CD4-positive, alpha-beta T cell treated with Interleukin-6 at 100 ng/mL for 8 hours (primary cell): ENCODE results near the gene KCNH4.
A peak's percentile ranks its signal among the peaks of the same experiment; 100 is the strongest.
"Not testable (repeated sequence)": the region's sequence is repeated elsewhere in the genome, so short reads cannot be mapped to it uniquely, and the experiment has no call there.

ENCODE experiments used
- DNase-seq: peaks from one replicate; pipeline ENCODE4 v3.0.0-alpha.2; 2020; ENCODE audit warnings: mixed read lengths, low spot score

KCNH4 gene

GRCh38 chr17:42193969-42194899 lies 13.3 kb upstream of the KCNH4 start, which contains the start of gene GHDC:
GHDC (minus strand) TSS chr17:42194494; CDS start chr17:42193581, 913 bp downstream.
- peak; percentile 81 for DNase-seq

- no peak for DNase-seq
These were observed 12.4 kb upstream of the KCNH4 start for GRCh38 chr17:42193216-42193968.

- no peak for DNase-seq
These were observed 11.5 kb upstream of the KCNH4 start for GRCh38 chr17:42192189-42193126.

- DNase-seq = no peak
These were observed 10.3 kb upstream of the KCNH4 start for GRCh38 chr17:42191275-42191608.

- DNase-seq = no peak
These were observed 9.7 kb upstream of the KCNH4 start for GRCh38 chr17:42190491-42191274.

- no peak for DNase-seq
These were observed 8.7 kb upstream of the KCNH4 start for GRCh38 chr17:42189651-42189965.

GRCh38 chr17:42188749-42189650 lies 8.1 kb upstream of the KCNH4 start:
- no peak for DNase-seq

GRCh38 chr17:42187833-42188232 lies 6.9 kb upstream of the KCNH4 start:
- DNase-seq = no peak

GRCh38 chr17:42186191-42186590 lies 5.2 kb upstream of the KCNH4 start:
- not testable (repeated sequence) for DNase-seq

GRCh38 chr17:42185621-42185930 lies 4.6 kb upstream of the KCNH4 start:
- DNase-seq = no peak

GRCh38 chr17:42184713-42185620 lies 4.0 kb upstream of the KCNH4 start, which contains the start of gene HCRT:
HCRT (minus strand) TSS chr17:42185452; CDS start chr17:42185365, 87 bp downstream.
- DNase-seq = no peak

- peak; percentile 67 for DNase-seq
These were observed 3.1 kb upstream of the KCNH4 start for GRCh38 chr17:42183741-42184711.

GRCh38 chr17:42182927-42183734 lies 2.2 kb upstream of the KCNH4 start:
- no peak for DNase-seq

- no peak for DNase-seq
These were observed 887 bp upstream of the KCNH4 start for GRCh38 chr17:42181851-42182207.

- no peak for DNase-seq
These were observed 476 bp downstream of the KCNH4 start for GRCh38 chr17:42180411-42180921.

- DNase-seq = no peak
These were observed 981 bp downstream of the KCNH4 start for GRCh38 chr17:42179911-42180410.

GRCh38 chr17:42179335-42179734 lies 1.6 kb downstream of the KCNH4 start:
- no peak for DNase-seq
